ENCODE results near the gene MCC.
A peak's percentile ranks its signal among the peaks of the same experiment; 100 is the strongest.

The MCC gene

GRCh38 chr5:113487781-113488644 is at the start of gene MCC:
TSS of gene MCC (minus strand) at chr5:113488453.
- DNase-seq: peak; percentile 40

- DNase-seq: no peak
Observed at GRCh38 chr5:113531481-113532159, 43.4 kb upstream of the MCC start.

- no peak for DNase-seq
Observed at GRCh38 chr5:113527746-113528145, 39.5 kb upstream of the MCC start.

GRCh38 chr5:113526421-113526820 is 38.2 kb upstream of the MCC start:
- DNase-seq: no peak

- DNase-seq: peak; percentile 54
Observed at GRCh38 chr5:113524927-113525326, 36.7 kb upstream of the MCC start.

GRCh38 chr5:113523168-113523567 is 34.9 kb upstream of the MCC start:
- DNase-seq: no peak

GRCh38 chr5:113520899-113521298 is 32.6 kb upstream of the MCC start:
- DNase-seq: no peak

GRCh38 chr5:113520429-113520828 is 32.2 kb upstream of the MCC start:
- peak; percentile 82 for DNase-seq

GRCh38 chr5:113519412-113519811 is 31.2 kb upstream of the MCC start:
- no peak for DNase-seq

- no peak for DNase-seq
Observed at GRCh38 chr5:113518884-113519283, 30.6 kb upstream of the MCC start.

- DNase-seq: no peak
Observed at GRCh38 chr5:113514289-113514635, 26.0 kb upstream of the MCC start.

GRCh38 chr5:113513384-113514288 is 25.4 kb upstream of the MCC start, which contains the start of gene YTHDC2:
TSS of gene YTHDC2 (plus strand) at chr5:113513694. CDS start at chr5:113513896, 202 bp downstream.
- DNase-seq: peak; percentile 92

- no peak for DNase-seq
Observed at GRCh38 chr5:113512341-113512740, 24.1 kb upstream of the MCC start.

GRCh38 chr5:113510836-113511451 is 22.7 kb upstream of the MCC start:
- peak; percentile 45 for DNase-seq

GRCh38 chr5:113508756-113509155 is 20.5 kb upstream of the MCC start:
- DNase-seq: no peak

- DNase-seq: no peak
Observed at GRCh38 chr5:113507601-113508000, 19.3 kb upstream of the MCC start.

- DNase-seq: no peak
Observed at GRCh38 chr5:113505181-113505580, 16.9 kb upstream of the MCC start.

- DNase-seq: no peak
Observed at GRCh38 chr5:113503146-113503545, 14.9 kb upstream of the MCC start.

GRCh38 chr5:113502073-113502472 is 13.8 kb upstream of the MCC start:
- DNase-seq: no peak

GRCh38 chr5:113495422-113495841 is 7.2 kb upstream of the MCC start:
- DNase-seq: no peak

GRCh38 chr5:113493446-113493845 is 5.2 kb upstream of the MCC start:
- DNase-seq: no peak

GRCh38 chr5:113491022-113491421 is 2.8 kb upstream of the MCC start:
- DNase-seq: no peak

GRCh38 chr5:113490317-113490716 is 2.1 kb upstream of the MCC start:
- no peak for DNase-seq

Measured in activated CD4-positive, alpha-beta T cell treated with anti-CD3 and anti-CD28 coated beads, Interleukin-10, Interleukin-2, amounts not matched to agents 100 ng/mL and 50 ng/mL, durations not matched to agents 16 hours and 8 hours (primary cell).